OCI-LY1 (cell line): Measurements from ENCODE around the gene ST8SIA1.

Experiments used
- H2AFZ ChIP-seq: fragments of 200-600 bp; sonication (generic), shearing (Covaris generic); 2 replicates; pipeline ENCODE4 v1.6.0; 2014; ENCODE audit warnings: antibody characterized with exemption, mild to moderate bottlenecking, low read length
- H3F3A ChIP-seq: fragments of 200-600 bp; sonication (generic), shearing (Covaris generic); 2 replicates; pipeline ENCODE4 v1.6.0; 2014; ENCODE audit warnings: mild to moderate bottlenecking, antibody characterized with exemption, low read length, moderate library complexity; ENCODE audit not compliant: insufficient read depth
- H3K27ac ChIP-seq: fragments of 200-600 bp; sonication (generic); 2 replicates; pipeline ENCODE4 v1.5.1; 2014; ENCODE audit warnings: low read length, mixed run types, mild to moderate bottlenecking, low read depth; ENCODE audit not compliant: poor library complexity, severe bottlenecking
- H3K27me3 ChIP-seq: fragments of 200-600 bp; sonication (generic); 2 replicates; pipeline ENCODE4 v1.6.0; 2014; ENCODE audit warnings: antibody characterized with exemption, mild to moderate bottlenecking, low read length, moderate library complexity; ENCODE audit not compliant: insufficient read depth
- H3K36me3 ChIP-seq: fragments of 200-600 bp; sonication (generic); 2 replicates; pipeline ENCODE4 v1.6.1; 2014; ENCODE audit warnings: mild to moderate bottlenecking, antibody characterized with exemption, low read length, moderate library complexity, mixed read lengths; ENCODE audit not compliant: insufficient read depth
- H3K4me1 ChIP-seq: fragments of 200-600 bp; sonication (generic); 2 replicates; pipeline ENCODE4 v1.5.1; 2014; ENCODE audit warnings: mild to moderate bottlenecking, low read length, moderate library complexity; ENCODE audit not compliant: insufficient read depth, severe bottlenecking
- H3K4me2 ChIP-seq: fragments of 200-600 bp; sonication (generic), shearing (Covaris generic); 2 replicates; pipeline ENCODE4 v1.6.1; 2014; ENCODE audit warnings: low read length
- H3K4me3 ChIP-seq: fragments of 200-600 bp; sonication (generic); 2 replicates; pipeline ENCODE4 v1.5.1; 2014; ENCODE audit warnings: low read length, low read depth, mild to moderate bottlenecking, mixed read lengths; ENCODE audit not compliant: poor library complexity, severe bottlenecking
- H3K79me2 ChIP-seq: fragments of 200-600 bp; shearing (Covaris generic); 2 replicates; pipeline ENCODE4 v1.6.1; 2016; ENCODE audit warnings: mixed run types, low read length, mixed read lengths; ENCODE audit not compliant: insufficient read depth
- H3K9ac ChIP-seq: fragments of 200-600 bp; sonication (generic), shearing (Covaris generic); 2 replicates; pipeline ENCODE4 v1.6.1; 2014; ENCODE audit warnings: mild to moderate bottlenecking, low read length, mixed read lengths
- H3K9me2 ChIP-seq: fragments of 200-600 bp; sonication (generic), shearing (Covaris generic); 2 replicates; pipeline ENCODE4 v1.6.1; 2014; ENCODE audit warnings: low read depth, mild to moderate bottlenecking, low read length, mixed read lengths
- H3K9me3 ChIP-seq: fragments of 200-600 bp; shearing (Covaris generic); 2 replicates; pipeline ENCODE4 v1.6.1; 2014; ENCODE audit warnings: low read length, mixed read lengths
- H4K20me1 ChIP-seq: fragments of 200-600 bp; sonication (generic), shearing (Covaris generic); 2 replicates; pipeline ENCODE4 v1.6.0; 2016; ENCODE audit warnings: mild to moderate bottlenecking, low read length; ENCODE audit not compliant: insufficient read depth
- EZH2 ChIP-seq: fragments of 200-600 bp; sonication (generic), shearing (Covaris generic); IDR thresholded peaks from 2 replicates; pipeline ENCODE4 v1.8.0; 2017; ENCODE audit warnings: borderline replicate concordance, mixed run types, mild to moderate bottlenecking, antibody characterized with exemption, low read length, moderate library complexity, mixed read lengths
- TF ChIP-seq, protein P1 (sequence below): fragments of 200-600 bp; sonication (generic), shearing (Covaris generic); IDR thresholded peaks from 2 replicates; pipeline ENCODE4 v1.5.1; 2017; ENCODE audit warnings: mild to moderate bottlenecking, antibody characterized with exemption, low read length, moderate library complexity, mixed read lengths

ST8SIA1 gene

DNA sequence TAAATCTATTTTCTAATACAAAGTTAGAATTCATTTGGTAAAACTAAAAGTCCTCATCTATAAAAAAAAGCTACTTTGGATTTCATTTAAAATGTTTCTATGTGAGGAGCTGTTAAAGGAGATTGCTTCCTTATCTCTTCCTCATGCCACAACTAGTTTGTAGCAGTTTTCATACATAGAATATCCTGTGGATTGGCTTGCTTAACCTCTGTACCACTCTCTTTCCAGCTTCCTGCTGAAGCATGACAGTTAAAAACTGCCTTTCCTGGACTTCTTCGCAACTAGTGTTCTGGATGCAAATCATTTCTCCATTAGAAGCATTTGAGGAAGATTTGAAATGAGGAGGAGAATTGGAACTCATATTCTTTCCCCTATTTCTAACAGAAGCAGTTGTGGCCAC is 49.6 kb downstream of the ST8SIA1 start:
- Histone ChIP-seq H3K9me3 (no peaks in the 10 kb centered on the region), H3K4me3 (no peak overlapping the region), H4K20me1 (no peaks in the 10 kb centered on the region), H3K27ac (no peak overlapping the region), H3K27me3 (no peaks in the 10 kb centered on the region), H3K9me2 (no peaks in the 10 kb centered on the region), H3K4me1 (no peaks in the 10 kb centered on the region), H2AFZ (no peak overlapping the region), H3K9ac (no peak overlapping the region), H3K36me3 (no peaks in the 10 kb centered on the region), H3K79me2 (no peaks in the 10 kb centered on the region), H3K4me2 (no peak overlapping the region), H3F3A (no peaks in the 10 kb centered on the region)
- TF ChIP-seq, protein P1, sequence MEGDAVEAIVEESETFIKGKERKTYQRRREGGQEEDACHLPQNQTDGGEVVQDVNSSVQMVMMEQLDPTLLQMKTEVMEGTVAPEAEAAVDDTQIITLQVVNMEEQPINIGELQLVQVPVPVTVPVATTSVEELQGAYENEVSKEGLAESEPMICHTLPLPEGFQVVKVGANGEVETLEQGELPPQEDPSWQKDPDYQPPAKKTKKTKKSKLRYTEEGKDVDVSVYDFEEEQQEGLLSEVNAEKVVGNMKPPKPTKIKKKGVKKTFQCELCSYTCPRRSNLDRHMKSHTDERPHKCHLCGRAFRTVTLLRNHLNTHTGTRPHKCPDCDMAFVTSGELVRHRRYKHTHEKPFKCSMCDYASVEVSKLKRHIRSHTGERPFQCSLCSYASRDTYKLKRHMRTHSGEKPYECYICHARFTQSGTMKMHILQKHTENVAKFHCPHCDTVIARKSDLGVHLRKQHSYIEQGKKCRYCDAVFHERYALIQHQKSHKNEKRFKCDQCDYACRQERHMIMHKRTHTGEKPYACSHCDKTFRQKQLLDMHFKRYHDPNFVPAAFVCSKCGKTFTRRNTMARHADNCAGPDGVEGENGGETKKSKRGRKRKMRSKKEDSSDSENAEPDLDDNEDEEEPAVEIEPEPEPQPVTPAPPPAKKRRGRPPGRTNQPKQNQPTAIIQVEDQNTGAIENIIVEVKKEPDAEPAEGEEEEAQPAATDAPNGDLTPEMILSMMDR = no peak
- no peak for TF ChIP-seq EZH2

DNA sequence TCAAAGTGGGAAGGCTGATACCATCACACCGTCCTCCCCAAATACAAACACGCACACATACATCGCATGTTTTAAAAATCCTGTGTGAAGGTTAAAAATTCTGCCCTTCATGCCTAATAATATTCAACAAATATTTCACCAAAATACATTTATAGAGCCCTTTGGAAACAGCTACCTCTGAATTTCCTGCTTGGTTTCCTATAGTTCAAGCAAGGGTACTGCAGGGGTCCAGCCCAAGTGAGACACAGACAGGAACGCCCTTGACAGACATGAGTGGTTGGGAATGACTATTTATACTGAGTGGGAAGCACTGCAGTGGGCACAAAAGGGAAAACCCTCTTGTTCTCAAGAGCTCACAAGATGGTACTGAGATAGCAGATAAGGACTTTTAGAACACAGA is 51.0 kb downstream of the ST8SIA1 start:
- no peaks in the 10 kb centered on the region for H3F3A ChIP-seq
- H3K9ac ChIP-seq = no peak overlapping the region
- H3K79me2 ChIP-seq = no peaks in the 10 kb centered on the region
- H3K4me2 ChIP-seq = no peak overlapping the region
- no peaks in the 10 kb centered on the region for H4K20me1 ChIP-seq
- H3K4me3 ChIP-seq = no peak overlapping the region
- H2AFZ ChIP-seq = no peak overlapping the region
- H3K27ac ChIP-seq = no peak overlapping the region
- no peaks in the 10 kb centered on the region for H3K4me1 ChIP-seq
- no peaks in the 10 kb centered on the region for H3K36me3 ChIP-seq
- H3K9me2 ChIP-seq = no peaks in the 10 kb centered on the region
- H3K9me3 ChIP-seq = no peaks in the 10 kb centered on the region
- H3K27me3 ChIP-seq = no peaks in the 10 kb centered on the region
- TF ChIP-seq, protein P1 = no peak
- no peak for TF ChIP-seq EZH2

DNA sequence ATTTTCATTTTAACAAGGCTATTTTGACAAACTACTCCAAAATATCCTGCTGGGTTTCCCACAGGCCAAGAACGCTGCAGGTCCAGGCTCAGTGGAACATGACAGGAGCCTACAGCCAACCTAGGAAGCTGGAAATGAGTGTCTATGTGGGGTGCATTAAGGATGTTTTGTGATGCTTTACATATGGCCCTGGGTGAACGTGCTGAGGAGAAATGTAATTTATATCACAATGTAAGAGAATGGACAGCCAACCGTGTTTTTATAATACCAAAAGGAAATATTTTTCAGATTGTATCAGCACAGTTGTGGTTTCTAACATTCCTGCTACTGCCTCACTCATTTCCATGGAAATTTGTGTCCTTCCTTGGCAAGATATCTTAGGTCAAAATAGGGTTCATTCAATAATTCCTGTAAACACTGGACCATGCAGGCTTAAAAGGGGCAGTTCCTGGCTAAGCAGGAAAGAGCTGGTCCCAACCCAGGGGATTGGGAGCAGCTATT is 51.5 kb downstream of the ST8SIA1 start:
- no peaks in the 10 kb centered on the region for H3K27me3 ChIP-seq
- no peaks in the 10 kb centered on the region for H3F3A ChIP-seq
- H3K36me3 ChIP-seq = no peaks in the 10 kb centered on the region
- no peaks in the 10 kb centered on the region for H3K9me2 ChIP-seq
- no peaks in the 10 kb centered on the region for H3K9me3 ChIP-seq
- no peak overlapping the region for H3K27ac ChIP-seq
- H4K20me1 ChIP-seq = no peaks in the 10 kb centered on the region
- H3K4me1 ChIP-seq = no peaks in the 10 kb centered on the region
- no peak overlapping the region for H3K4me3 ChIP-seq
- TF ChIP-seq, protein P1 = no peak
- TF ChIP-seq EZH2 = no peak
- H3K9ac ChIP-seq = no peak overlapping the region
- no peak overlapping the region for H2AFZ ChIP-seq
- H3K4me2 ChIP-seq = no peak overlapping the region
- no peaks in the 10 kb centered on the region for H3K79me2 ChIP-seq
